Measurements from ENCODE around the gene AKIRIN2. TPM values are rescaled to one million over a fixed set of nuclear protein-coding genes. Genes with fewer than 3 reads are reported as not detected.
"Not testable (repeated sequence)": the region's sequence is repeated elsewhere in the genome, so short reads cannot be mapped to it uniquely, and the experiment has no call there.

The AKIRIN2 gene
- total RNA-seq, 4 donors from 2014 or later = 15.3 to 35.4 (median 29.2) TPM

GRCh38 chr6:87692086-87692485 lies 9.9 kb downstream of the AKIRIN2 start:
- no peak for DNase-seq (ENCODE audit: low spot score in 2 of 2)
- 87% methylated on average over 2 of the region's 2 CpGs for WGBS
- H3K27me3 ChIP-seq = no peaks in the 10 kb centered on the region
- H3K9me3 ChIP-seq = no peaks in the 10 kb centered on the region
- H3K36me3 ChIP-seq = no peaks in the 10 kb centered on the region
- peaks cover 50% of the 10 kb centered on the region for H3K4me1 ChIP-seq
- no peak overlapping the region for H3K27ac ChIP-seq
- TF ChIP-seq EP300 (IDR thresholded peaks at IDR 0.05) (no peak), POLR2AphosphoS5 (IDR thresholded peaks at IDR 0.05) (no peak), CTCF (IDR thresholded peaks at IDR 0.05) (no peak), POLR2A (IDR thresholded peaks at IDR 0.05) (no peak)
- no peak overlapping the region for H3K4me3 ChIP-seq

DNA sequence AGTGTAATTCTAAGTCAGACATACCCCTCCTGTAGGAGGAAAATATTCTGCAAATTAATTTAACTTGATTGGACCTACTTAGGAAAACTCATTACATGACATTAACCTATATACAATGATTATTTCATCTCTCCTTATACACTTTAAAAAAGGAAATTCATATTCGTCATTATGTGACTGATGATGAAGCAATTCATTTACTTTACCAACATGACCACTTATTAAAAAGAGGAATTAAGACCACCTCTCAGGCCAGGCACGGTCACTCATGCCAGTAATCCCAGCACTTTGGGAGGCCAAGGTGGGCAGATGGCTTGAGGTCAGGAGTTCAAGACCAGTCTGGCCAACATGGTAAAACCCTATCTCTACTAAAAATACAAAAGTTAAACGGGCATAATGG lies 11.6 kb downstream of the AKIRIN2 start:
- Histone ChIP-seq H3K4me3 (no peak overlapping the region), H3K9me3 (no peaks in the 10 kb centered on the region), H3K36me3 (no peaks in the 10 kb centered on the region), H3K27me3 (no peaks in the 10 kb centered on the region), H3K4me1 (peaks cover 44% of the 10 kb centered on the region), H3K27ac (no peak overlapping the region)
- whole genome bisulfite sequencing = 94% methylated on average over 3 of the region's 3 CpGs
- DNase-seq (ENCODE audit: low spot score in 2 of 2) = no peak
- no peak for TF ChIP-seq POLR2A (IDR thresholded peaks at IDR 0.05)
- no peak for TF ChIP-seq POLR2AphosphoS5 (IDR thresholded peaks at IDR 0.05)
- no peak for TF ChIP-seq CTCF (IDR thresholded peaks at IDR 0.05)
- no peak for TF ChIP-seq EP300 (IDR thresholded peaks at IDR 0.05)

- H3K4me3 ChIP-seq; H3K36me3 ChIP-seq; H3K27me3 ChIP-seq; H3K9me3 ChIP-seq; DNase-seq (ENCODE audit: low spot score in 2 of 2); H3K27ac ChIP-seq: not testable (repeated sequence)
- peaks cover 38% of the 10 kb centered on the region for H3K4me1 ChIP-seq
- 93% methylated on average over 9 of the region's 9 CpGs for WGBS
Measured at GRCh38 chr6:87687893-87688292, 14.1 kb downstream of the AKIRIN2 start.

- Histone ChIP-seq H3K9me3 (no peaks in the 10 kb centered on the region), H3K36me3 (no peaks in the 10 kb centered on the region), H3K4me1 (peaks cover 32% of the 10 kb centered on the region), H3K4me3 (no peak overlapping the region), H3K27me3 (no peaks in the 10 kb centered on the region), H3K27ac (no peak overlapping the region)
- WGBS = 71% methylated on average over 3 of the region's 3 CpGs
- no peak for TF ChIP-seq POLR2A (IDR thresholded peaks at IDR 0.05)
- no peak for TF ChIP-seq POLR2AphosphoS5 (IDR thresholded peaks at IDR 0.05)
- no peak for TF ChIP-seq CTCF (IDR thresholded peaks at IDR 0.05)
- no peak for TF ChIP-seq EP300 (IDR thresholded peaks at IDR 0.05)
- DNase-seq (ENCODE audit: low spot score in 2 of 2) = no peak
Measured at GRCh38 chr6:87687296-87687695, 14.7 kb downstream of the AKIRIN2 start.

- H3K27ac ChIP-seq; H3K4me3 ChIP-seq; H3K36me3 ChIP-seq; DNase-seq (ENCODE audit: low spot score in 2 of 2); H3K9me3 ChIP-seq; H3K27me3 ChIP-seq: not testable (repeated sequence)
- H3K4me1 ChIP-seq = peaks cover 27% of the 10 kb centered on the region
- WGBS = 93% methylated on average over 11 of the region's 11 CpGs
Measured at GRCh38 chr6:87686636-87687205, 15.3 kb downstream of the AKIRIN2 start.

DNA sequence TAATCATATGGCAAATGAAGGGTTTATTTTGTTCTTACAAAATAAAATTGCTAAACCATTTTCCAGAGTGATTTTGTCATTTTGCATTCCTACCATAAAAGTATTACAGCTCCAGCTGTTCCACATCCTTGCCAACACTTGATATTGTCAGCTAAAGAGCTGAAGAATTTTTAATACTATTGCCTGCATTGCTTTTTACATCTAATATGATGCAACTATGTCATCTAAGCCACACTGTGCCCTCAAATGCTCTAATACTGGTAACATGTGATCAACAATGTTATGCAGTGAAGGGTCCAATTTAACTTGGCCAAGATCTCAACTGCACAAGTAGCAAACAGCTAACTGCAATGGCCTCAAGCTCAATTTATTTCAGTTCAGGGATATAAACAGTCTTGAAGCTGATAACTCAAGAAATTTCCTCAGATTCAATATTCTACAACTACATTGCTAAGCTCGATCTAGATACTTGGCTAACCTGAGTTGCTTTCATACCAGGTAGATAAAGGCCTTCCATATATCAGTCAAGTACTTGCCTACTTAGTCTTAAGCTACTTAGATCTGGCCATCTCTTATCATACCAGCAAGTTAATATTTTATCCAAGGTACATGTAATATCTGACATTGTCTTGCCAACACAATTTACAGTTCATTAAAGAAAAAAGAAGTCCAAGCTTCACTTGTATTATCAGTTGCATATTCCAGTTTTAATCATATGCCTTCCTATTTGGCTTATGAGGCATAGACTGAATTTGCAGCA lies 17.0 kb downstream of the AKIRIN2 start:
- Histone ChIP-seq H3K4me3 (no peak overlapping the region), H3K27me3 (no peaks in the 10 kb centered on the region), H3K9me3 (no peaks in the 10 kb centered on the region), H3K4me1 (peaks cover 16% of the 10 kb centered on the region), H3K27ac (no peak overlapping the region), H3K36me3 (peaks cover 8% of the 10 kb centered on the region)
- DNase-seq (ENCODE audit: low spot score in 2 of 2) = no peak
- no peak for TF ChIP-seq POLR2A (IDR thresholded peaks at IDR 0.05)
- TF ChIP-seq POLR2AphosphoS5 (IDR thresholded peaks at IDR 0.05) = no peak
- TF ChIP-seq CTCF (IDR thresholded peaks at IDR 0.05) = no peak
- no peak for TF ChIP-seq EP300 (IDR thresholded peaks at IDR 0.05)
- WGBS = 100% methylated on average over 1 of the region's 1 CpG
